Neural progenitor cell (in vitro differentiated cells): ENCODE data around the gene CTSE. TPM values are rescaled to one million over a fixed set of nuclear protein-coding genes. Genes with fewer than 3 reads are reported as not detected.

Experiments
- DNase-seq: peaks from one replicate; pipeline ENCODE4 v3.0.0-alpha.2; 2016; ENCODE audit warnings: low spot score
- H2AFZ ChIP-seq: fragments of 200-600 bp; sonication (generic); replicated peaks from 2 replicates; pipeline ENCODE4 v1.6.1; 2016; ENCODE audit warnings: antibody characterized with exemption
- H3F3A ChIP-seq: fragments of 200-600 bp; sonication (generic); 2 replicates; pipeline ENCODE4 v1.6.1; 2016; ENCODE audit warnings: antibody characterized with exemption, low read depth
- H3K27ac ChIP-seq: fragments of 200-600 bp; sonication (generic); 2 replicates; pipeline ENCODE4 v1.5.1; 2016; ENCODE audit warnings: mild to moderate bottlenecking
- H3K27me3 ChIP-seq: fragments of 200-600 bp; sonication (generic); 2 replicates; pipeline ENCODE4 v1.6.1; 2016; ENCODE audit warnings: mild to moderate bottlenecking, moderate library complexity
- H3K36me3 ChIP-seq: fragments of 200-600 bp; sonication (generic); 2 replicates; pipeline ENCODE4 v1.5.1; 2016
- H3K4me1 ChIP-seq: fragments of 200-600 bp; sonication (generic); 2 replicates; pipeline ENCODE4 v1.6.1; 2016; ENCODE audit warnings: mixed run types
- H3K4me2 ChIP-seq: fragments of 200-600 bp; sonication (generic); 2 replicates; pipeline ENCODE4 v1.6.1; 2016
- H3K4me3 ChIP-seq: fragments of 200-600 bp; sonication (generic); 2 replicates; pipeline ENCODE4 v1.5.1; 2016
- H3K79me2 ChIP-seq: fragments of 200-600 bp; sonication (generic); 2 replicates; pipeline ENCODE4 v1.6.1; 2016; ENCODE audit warnings: low read depth
- H3K9ac ChIP-seq: fragments of 200-600 bp; sonication (generic); 2 replicates; pipeline ENCODE4 v1.6.1; 2016
- H3K9me3 ChIP-seq: fragments of 200-600 bp; sonication (generic); 2 replicates; pipeline ENCODE4 v1.5.1; 2016; ENCODE audit warnings: low read depth
- H4K20me1 ChIP-seq: fragments of 200-600 bp; sonication (generic); 2 replicates; pipeline ENCODE4 v1.6.1; 2016; ENCODE audit warnings: low read depth
- H3K27ac Mint-ChIP-seq: 3 replicates; pipeline ENCODE4 v1.8.0; 2021; ENCODE audit warnings: mixed read lengths
- H3K27me3 Mint-ChIP-seq: 2 replicates; pipeline ENCODE4 v1.8.0; 2022; ENCODE audit warnings: low read depth, mild to moderate bottlenecking, inconsistent platforms, moderate library complexity, mixed read lengths; ENCODE audit not compliant: insufficient read depth
- H3K36me3 Mint-ChIP-seq: 3 replicates; pipeline ENCODE4 v1.8.0; 2021; ENCODE audit warnings: mixed read lengths
- H3K4me1 Mint-ChIP-seq: 3 replicates; pipeline ENCODE4 v1.8.0; 2021; ENCODE audit warnings: mixed read lengths
- H3K4me3 Mint-ChIP-seq: 3 replicates; pipeline ENCODE4 v1.8.0; 2021; ENCODE audit warnings: mild to moderate bottlenecking, moderate library complexity, mixed read lengths
- H3K9me3 Mint-ChIP-seq: 3 replicates; pipeline ENCODE4 v1.8.0; 2020; ENCODE audit warnings: mixed read lengths
- EZH2 ChIP-seq: fragments of 200-600 bp; sonication (generic); IDR thresholded peaks from 2 replicates; pipeline ENCODE4 v1.6.1; 2017; ENCODE audit warnings: antibody characterized with exemption, mild to moderate bottlenecking, moderate library complexity
- EZH2phosphoT487 ChIP-seq: fragments of 200-600 bp; sonication (generic); IDR thresholded peaks from 2 replicates; pipeline ENCODE4 v1.6.1; 2017; ENCODE audit warnings: antibody characterized with exemption
- total RNA-seq: library from RNA; depleted of rRNA; stranded (reverse); fragments of >200 nt; gene quantifications from 2 replicates; pipeline ENCODE4 v1.2.3, GENCODE V29; 2015; ENCODE audit warnings: low replicate concordance
- TF ChIP-seq, protein P1 (sequence below): fragments of 200-600 bp; sonication (generic); IDR thresholded peaks from 2 replicates; pipeline ENCODE4 v1.5.1; 2017; ENCODE audit warnings: antibody characterized with exemption, mild to moderate bottlenecking

The CTSE gene
- total RNA-seq, 1 donor from 2014 or later: not detected

DNA sequence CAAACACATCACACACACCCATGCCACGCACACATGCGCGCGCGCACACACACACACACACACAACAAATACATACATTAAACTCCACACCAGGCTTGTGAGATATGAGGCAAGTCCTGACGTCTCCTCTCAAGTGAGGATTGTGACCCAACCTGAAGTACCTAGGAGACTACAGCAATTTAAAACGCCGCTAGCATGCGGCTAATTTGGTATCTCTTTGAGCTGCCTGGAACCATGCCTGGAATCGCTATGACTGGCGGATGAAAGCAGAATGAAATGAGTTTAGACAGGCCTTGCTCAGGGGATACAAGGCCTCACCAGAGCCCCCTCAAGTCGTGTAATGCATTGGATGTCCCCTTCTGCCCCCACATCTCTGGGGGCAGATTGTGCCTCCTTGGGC, 18.9 kb downstream of the CTSE start:
- TF ChIP-seq, protein P1, sequence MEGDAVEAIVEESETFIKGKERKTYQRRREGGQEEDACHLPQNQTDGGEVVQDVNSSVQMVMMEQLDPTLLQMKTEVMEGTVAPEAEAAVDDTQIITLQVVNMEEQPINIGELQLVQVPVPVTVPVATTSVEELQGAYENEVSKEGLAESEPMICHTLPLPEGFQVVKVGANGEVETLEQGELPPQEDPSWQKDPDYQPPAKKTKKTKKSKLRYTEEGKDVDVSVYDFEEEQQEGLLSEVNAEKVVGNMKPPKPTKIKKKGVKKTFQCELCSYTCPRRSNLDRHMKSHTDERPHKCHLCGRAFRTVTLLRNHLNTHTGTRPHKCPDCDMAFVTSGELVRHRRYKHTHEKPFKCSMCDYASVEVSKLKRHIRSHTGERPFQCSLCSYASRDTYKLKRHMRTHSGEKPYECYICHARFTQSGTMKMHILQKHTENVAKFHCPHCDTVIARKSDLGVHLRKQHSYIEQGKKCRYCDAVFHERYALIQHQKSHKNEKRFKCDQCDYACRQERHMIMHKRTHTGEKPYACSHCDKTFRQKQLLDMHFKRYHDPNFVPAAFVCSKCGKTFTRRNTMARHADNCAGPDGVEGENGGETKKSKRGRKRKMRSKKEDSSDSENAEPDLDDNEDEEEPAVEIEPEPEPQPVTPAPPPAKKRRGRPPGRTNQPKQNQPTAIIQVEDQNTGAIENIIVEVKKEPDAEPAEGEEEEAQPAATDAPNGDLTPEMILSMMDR: no peak
- TF ChIP-seq EZH2phosphoT487 (no peak), EZH2 (no peak)
- Histone ChIP-seq H3K9ac (no peak overlapping the region), H2AFZ (no peak overlapping the region), H3K27ac (no peak overlapping the region), H3K79me2 (no peaks in the 10 kb centered on the region), H3K4me2 (no peak overlapping the region), H3K9me3 (no peaks in the 10 kb centered on the region), H3K4me1 (no peaks in the 10 kb centered on the region), H3F3A (no peaks in the 10 kb centered on the region), H3K4me3 (no peak overlapping the region), H4K20me1 (no peaks in the 10 kb centered on the region), H3K36me3 (no peaks in the 10 kb centered on the region), H3K27me3 (no peaks in the 10 kb centered on the region)
- Mint-ChIP-seq H3K27ac (peak overlapping the region; percentile 64), H3K9me3 (no peaks in the 10 kb centered on the region), H3K4me1 (peaks cover 36% of the 10 kb centered on the region), H3K27me3 (peaks cover 22% of the 10 kb centered on the region), H3K36me3 (no peaks in the 10 kb centered on the region), H3K4me3 (no peak overlapping the region)
- no peak for DNase-seq

DNA sequence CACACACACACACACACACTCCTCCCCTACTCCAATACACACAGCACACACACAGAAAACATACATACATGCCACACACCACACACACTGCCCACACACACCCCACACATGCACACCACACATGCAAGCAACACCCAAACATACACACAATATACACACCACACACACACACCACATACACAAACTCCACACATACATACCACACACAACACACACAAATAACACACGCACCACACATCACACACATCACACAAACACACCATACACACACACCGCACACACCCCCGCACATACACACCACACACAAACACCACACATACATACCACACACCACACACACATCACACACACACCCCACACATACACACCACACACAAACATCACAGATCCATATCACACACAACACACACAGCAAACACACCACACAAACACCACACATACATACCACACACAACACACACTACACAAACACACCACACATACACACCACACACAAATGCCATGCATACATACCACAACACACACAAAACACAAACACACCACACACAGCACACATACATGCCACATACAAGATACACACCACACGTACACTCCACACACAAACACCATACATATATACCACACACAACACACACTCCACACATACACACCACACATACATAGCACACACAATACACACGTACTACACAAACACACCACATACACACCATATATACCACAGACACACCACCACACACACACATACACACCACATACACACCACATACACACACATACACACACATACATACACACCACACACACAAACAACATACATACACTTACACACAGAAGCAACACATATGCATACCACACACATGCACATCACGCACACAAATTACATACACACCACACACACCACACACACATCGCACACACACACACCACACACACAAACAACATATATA, 19.6 kb downstream of the CTSE start:
- no peaks in the 10 kb centered on the region for H3K9me3 Mint-ChIP-seq
- H3K27me3 Mint-ChIP-seq: peaks cover 15% of the 10 kb centered on the region
- no peak overlapping the region for H3K9ac ChIP-seq
- H4K20me1 ChIP-seq: no peaks in the 10 kb centered on the region
- peak overlapping the region; percentile 64 for H3K27ac Mint-ChIP-seq
- H3K36me3 ChIP-seq: no peaks in the 10 kb centered on the region
- H3K4me2 ChIP-seq: no peak overlapping the region
- no peaks in the 10 kb centered on the region for H3K36me3 Mint-ChIP-seq
- H3K4me3 Mint-ChIP-seq: peak overlapping the region; percentile 24
- H3K27ac ChIP-seq: no peak overlapping the region
- H3F3A ChIP-seq: no peaks in the 10 kb centered on the region
- no peaks in the 10 kb centered on the region for H3K79me2 ChIP-seq
- H3K27me3 ChIP-seq: no peaks in the 10 kb centered on the region
- no peaks in the 10 kb centered on the region for H3K9me3 ChIP-seq
- peaks cover 36% of the 10 kb centered on the region for H3K4me1 Mint-ChIP-seq
- DNase-seq: no peak
- H3K4me1 ChIP-seq: no peaks in the 10 kb centered on the region
- TF ChIP-seq EZH2phosphoT487 (no peak), EZH2 (no peak)
- TF ChIP-seq, protein P1: no peak
- no peak overlapping the region for H2AFZ ChIP-seq
- no peak overlapping the region for H3K4me3 ChIP-seq

DNA sequence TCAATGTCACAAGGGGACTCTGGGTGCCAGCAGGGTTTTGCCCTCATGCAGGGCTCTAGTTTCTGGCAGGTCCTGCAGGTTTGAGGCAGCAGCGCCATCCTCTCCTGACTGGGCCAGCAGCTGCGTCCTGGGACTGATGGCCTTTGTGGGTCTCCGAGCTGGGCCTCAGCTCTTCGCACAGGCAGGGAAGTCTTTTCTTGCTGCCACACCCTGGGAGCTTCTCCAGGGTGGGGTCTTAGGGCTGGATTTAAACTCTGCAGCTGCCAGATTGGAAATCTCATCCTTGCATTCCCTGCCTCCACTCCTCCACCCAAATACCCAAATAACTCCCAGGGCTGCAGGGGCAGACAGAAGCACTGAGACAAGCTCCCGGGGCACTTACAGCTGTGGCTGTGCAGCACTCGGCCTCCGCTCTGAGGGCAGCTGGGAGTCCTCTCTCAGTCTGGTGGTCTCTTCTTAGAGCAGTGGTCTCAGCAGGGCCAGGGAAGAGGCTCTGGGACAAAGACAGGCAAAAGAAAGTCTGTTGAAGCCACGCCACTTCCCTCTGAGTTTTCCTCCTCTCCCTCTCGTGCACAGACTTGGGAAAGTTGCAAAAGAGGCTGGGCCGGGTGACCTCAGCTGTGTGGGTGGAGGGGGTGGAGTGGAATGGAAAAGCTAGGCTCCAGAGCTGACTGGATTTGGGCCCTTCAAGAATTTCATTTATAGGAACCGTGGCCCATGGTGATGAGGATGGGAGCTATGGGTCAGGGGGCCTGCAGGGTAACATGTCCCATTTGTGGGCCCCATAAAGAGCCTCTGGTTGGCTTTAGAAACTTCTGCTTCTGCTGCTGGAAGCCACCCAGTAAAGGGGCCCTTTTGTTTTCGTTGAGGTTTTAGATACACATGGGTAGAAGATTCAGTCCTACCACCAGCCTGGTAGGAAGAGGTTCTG, 20.6 kb downstream of the CTSE start, which contains the start of gene RAB7B:
Gene RAB7B, minus strand, starts transcription at position 525 of the 931 bp plus-strand sequence. CDS start 9,260 bp downstream, outside the sequence.
- no peaks in the 10 kb centered on the region for H3F3A ChIP-seq
- DNase-seq: no peak
- peak within 1 kb of the TSS; percentile 64 for H3K27ac Mint-ChIP-seq
- H2AFZ ChIP-seq: peak within 1 kb of the TSS; percentile 90
- H3K27ac ChIP-seq: no peak within 1 kb of the TSS
- H3K36me3 ChIP-seq: no peaks in the 10 kb centered on the region
- no peaks in the 10 kb centered on the region for H3K9me3 Mint-ChIP-seq
- no peaks in the 10 kb centered on the region for H3K9me3 ChIP-seq
- H3K4me3 Mint-ChIP-seq: peak within 1 kb of the TSS; percentile 24
- no peak within 1 kb of the TSS for H3K9ac ChIP-seq
- H3K4me1 Mint-ChIP-seq: peaks cover 40% of the 10 kb centered on the region
- no peak within 1 kb of the TSS for H3K4me3 ChIP-seq
- H4K20me1 ChIP-seq: no peaks in the 10 kb centered on the region
- no peaks in the 10 kb centered on the region for H3K27me3 ChIP-seq
- no peak for TF ChIP-seq EZH2
- TF ChIP-seq EZH2phosphoT487: no peak
- TF ChIP-seq, protein P1: no peak
- H3K4me2 ChIP-seq: no peak within 1 kb of the TSS
- peaks cover 4% of the 10 kb centered on the region for H3K4me1 ChIP-seq
- H3K79me2 ChIP-seq: no peaks in the 10 kb centered on the region
- peaks cover 15% of the 10 kb centered on the region for H3K27me3 Mint-ChIP-seq
- H3K36me3 Mint-ChIP-seq: no peaks in the 10 kb centered on the region
